HepG2 (cell line): ENCODE measurements around the gene VEZF1. TPM values are rescaled to one million over a fixed set of nuclear protein-coding genes. Genes with fewer than 3 reads are reported as not detected.

Source experiments
- ASH2L ChIP-seq: fragments of 300-600, 200-600 bp; sonication (generic); IDR thresholded peaks from 2 replicates; pipeline ENCODE4 v1.7.0; 2017; ENCODE audit warnings: low read depth, mild to moderate bottlenecking, moderate library complexity, mixed read lengths, low read length; ENCODE audit not compliant: insufficient read length
- FOXJ3 ChIP-seq: sonication (generic); formaldehyde crosslinking; IDR thresholded peaks from 2 replicates; pipeline ENCODE4 v1.4.0; 2020; ENCODE audit warnings: missing genetic modification reagents, mild to moderate bottlenecking, borderline replicate concordance
- HOXA3 ChIP-seq: sonication (generic); formaldehyde crosslinking; IDR thresholded peaks from 2 replicates; pipeline ENCODE4 v1.5.0; 2020; ENCODE audit warnings: missing genetic modification reagents
- HOXA5 ChIP-seq: sonication (generic); formaldehyde crosslinking; IDR thresholded peaks from 2 replicates; pipeline ENCODE4 v1.4.0; 2020; ENCODE audit warnings: missing genetic modification reagents
- MTERF4 ChIP-seq: sonication (generic); formaldehyde crosslinking; IDR thresholded peaks from 2 replicates; pipeline ENCODE4 v1.8.0; 2023; ENCODE audit warnings: mild to moderate bottlenecking, missing genetic modification reagents
- PHF8 ChIP-seq: sonication (generic); formaldehyde crosslinking; IDR thresholded peaks from 2 replicates; pipeline ENCODE4 v1.5.0; 2020; ENCODE audit warnings: missing genetic modification reagents
- SAP130 ChIP-seq: IDR thresholded peaks from 2 replicates; pipeline ENCODE4 v1.6.1; 2016; ENCODE audit warnings: low read depth
- SIX1 ChIP-seq: sonication (generic); formaldehyde crosslinking; IDR thresholded peaks from 2 replicates; pipeline ENCODE4 v1.4.0; 2020; ENCODE audit warnings: missing genetic modification reagents, borderline replicate concordance
- TCF7 ChIP-seq: sonication (generic); IDR thresholded peaks from 2 replicates; pipeline ENCODE4 v1.6.1; 2016; ENCODE audit warnings: antibody characterized with exemption, low read depth
- THYN1 ChIP-seq: sonication (generic); formaldehyde crosslinking; IDR thresholded peaks from 2 replicates; pipeline ENCODE4 v1.8.1; 2023; ENCODE audit warnings: low read depth, mild to moderate bottlenecking, moderate library complexity, missing genetic modification reagents, borderline replicate concordance
- ZFYVE20 ChIP-seq: sonication (generic); formaldehyde crosslinking; IDR thresholded peaks from 2 replicates; pipeline ENCODE4 v1.8.0; 2023; ENCODE audit warnings: low read depth, mild to moderate bottlenecking, moderate library complexity, missing genetic modification reagents, borderline replicate concordance
- ZNF562 ChIP-seq: sonication (generic); formaldehyde crosslinking; IDR thresholded peaks from 2 replicates; pipeline ENCODE4 v1.8.0; 2022; ENCODE audit warnings: missing genetic modification reagents, borderline replicate concordance
- polyA plus RNA-seq, 8 experiments: library from polyadenylated mRNA; depleted of rRNA in 3 of 8; stranded (reverse) in 7 of 8; unstranded in 1 of 8; fragments of >200 nt; fragmentation: Illumina TruSeq in 4 of 8; extraction: Trizol in 4 of 8; gene quantifications; 2 replicates each; pipeline versions ENCODE4 v1.2.1 to v1.2.3, GENCODE V29; 2011 to 2016; ENCODE audit warnings: low read depth in 4 of 8, missing spikeins in 1 of 8, mixed read lengths in 1 of 8; ENCODE audit not compliant: insufficient read depth in 1 of 8
- total RNA-seq, 5 experiments: library from RNA; depleted of rRNA; stranded (reverse); fragments of >200 nt; fragmentation: Illumina TruSeq; extraction: Trizol; gene quantifications; 2 replicates each; pipeline ENCODE4 v1.2.3, GENCODE V29; 2016; ENCODE audit warnings: low read depth in 1 of 5

The VEZF1 gene
- total and polyA plus RNA-seq, 2 of the 13 experiments (the other 11 are each of a cell fraction or from before 2014, with no cell fraction given): 45.9 to 49.7 TPM

DNA sequence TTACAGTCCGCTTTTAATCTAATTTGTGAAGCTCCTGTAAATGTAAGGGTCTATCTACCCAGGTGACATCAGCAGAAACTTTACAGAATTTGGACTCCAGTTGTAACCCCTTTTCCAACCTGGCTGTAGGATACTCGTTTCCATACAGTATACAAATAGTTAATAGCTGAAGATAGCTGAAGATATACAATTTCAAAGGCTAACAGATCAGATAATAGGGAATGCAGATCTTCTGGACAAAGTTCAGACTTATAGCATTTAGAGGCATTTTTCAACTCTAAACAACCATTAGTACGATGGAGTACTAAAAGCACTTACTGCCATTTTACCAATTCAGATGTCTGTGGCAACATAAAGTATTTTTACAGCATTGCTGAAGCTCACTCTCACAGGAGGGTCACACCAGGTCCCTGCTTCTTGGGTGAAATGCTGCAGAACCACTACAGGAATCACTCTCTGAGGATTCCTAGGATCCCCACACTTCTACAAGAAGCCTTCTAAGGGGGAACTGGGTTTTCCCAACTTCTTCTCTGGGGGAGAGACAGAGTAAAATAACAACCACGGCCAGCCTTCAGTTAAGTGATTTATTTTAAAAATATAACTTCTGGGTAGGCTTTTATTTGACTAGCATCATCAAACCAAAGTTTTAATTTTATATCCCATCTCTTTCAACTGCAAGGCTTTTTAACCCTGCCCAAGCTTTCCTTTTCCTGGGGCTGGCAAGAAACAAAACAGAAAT is 2.9 kb downstream of the VEZF1 start (continued):
- TF ChIP-seq THYN1 (CRISPR knock-in tag) (no peak), TCF7 (peak; percentile 33; the same call in 1 of the 2 replicates), ZNF562 (CRISPR knock-in tag) (no peak), HOXA5 (CRISPR knock-in tag) (peak; percentile 47; the same call in 1 of the 2 replicates), SIX1 (CRISPR knock-in tag) (peak; percentile 79; the same call in 1 of the 2 replicates), SAP130 (peak; percentile 52), HOXA3 (CRISPR knock-in tag) (no peak), MTERF4 (CRISPR knock-in tag) (no peak), ZFYVE20 (CRISPR knock-in tag) (no peak), PHF8 (CRISPR knock-in tag) (no peak), ASH2L (peak; percentile 29), FOXJ3 (CRISPR knock-in tag) (peak; percentile 41; the same call in 1 of the 2 replicates)
